Fibroblast of mammary gland (primary cell): Measurements from ENCODE around the gene SH3BP2.
"Not testable (repeated sequence)": the region's sequence is repeated elsewhere in the genome, so short reads cannot be mapped to it uniquely, and the experiment has no call there.

ENCODE experiments used
- DNase-seq: peaks from one replicate; pipeline ENCODE4 v3.0.0-alpha.2; 2010; ENCODE audit warnings: low read depth
- H3K4me3 ChIP-seq: 2 replicates; pipeline ENCODE4 v1.5.1; 2011; ENCODE audit warnings: low read depth, mild to moderate bottlenecking, low read length, moderate library complexity; ENCODE audit not compliant: control insufficient read depth
- TF ChIP-seq, protein P1 (sequence below): conservative IDR thresholded peaks from 2 replicates; pipeline ENCODE4 v1.5.1; 2011; ENCODE audit warnings: low read depth, low read length, inconsistent platforms; ENCODE audit not compliant: control insufficient read depth, insufficient read depth

SH3BP2 gene

DNA sequence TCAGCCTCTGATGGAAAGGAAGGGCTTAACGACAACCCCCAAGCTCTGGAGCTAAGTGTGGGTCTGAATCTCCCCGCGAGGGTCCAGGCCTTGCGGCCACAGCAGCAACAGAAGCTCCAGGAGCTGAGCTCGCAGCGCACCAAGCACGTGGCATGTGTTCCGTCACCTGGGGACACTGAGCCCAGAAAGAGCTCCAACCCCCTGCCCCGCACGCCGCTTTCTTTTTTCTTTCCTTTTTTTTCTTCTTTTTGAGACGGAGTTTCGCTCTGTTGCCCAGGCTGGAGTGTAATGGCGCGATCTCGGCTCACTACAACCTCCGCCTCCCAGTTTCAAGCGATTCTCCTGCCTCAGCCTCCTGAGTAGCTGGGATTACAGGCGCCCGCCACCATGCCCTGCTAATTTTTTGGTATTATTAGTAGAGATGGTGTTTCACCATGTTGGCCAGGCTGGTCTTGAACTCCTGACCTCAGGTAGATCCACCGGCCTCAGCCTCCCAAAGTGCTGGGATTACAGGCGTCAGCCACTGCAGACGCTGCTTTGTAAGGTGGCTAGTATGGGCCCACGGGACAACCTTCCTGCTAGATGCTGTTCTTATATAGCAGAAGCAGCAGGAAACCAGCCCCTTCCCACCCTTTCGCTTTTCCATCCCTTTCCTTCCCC, 36.1 kb upstream of the SH3BP2 start:
- TF ChIP-seq, protein P1, sequence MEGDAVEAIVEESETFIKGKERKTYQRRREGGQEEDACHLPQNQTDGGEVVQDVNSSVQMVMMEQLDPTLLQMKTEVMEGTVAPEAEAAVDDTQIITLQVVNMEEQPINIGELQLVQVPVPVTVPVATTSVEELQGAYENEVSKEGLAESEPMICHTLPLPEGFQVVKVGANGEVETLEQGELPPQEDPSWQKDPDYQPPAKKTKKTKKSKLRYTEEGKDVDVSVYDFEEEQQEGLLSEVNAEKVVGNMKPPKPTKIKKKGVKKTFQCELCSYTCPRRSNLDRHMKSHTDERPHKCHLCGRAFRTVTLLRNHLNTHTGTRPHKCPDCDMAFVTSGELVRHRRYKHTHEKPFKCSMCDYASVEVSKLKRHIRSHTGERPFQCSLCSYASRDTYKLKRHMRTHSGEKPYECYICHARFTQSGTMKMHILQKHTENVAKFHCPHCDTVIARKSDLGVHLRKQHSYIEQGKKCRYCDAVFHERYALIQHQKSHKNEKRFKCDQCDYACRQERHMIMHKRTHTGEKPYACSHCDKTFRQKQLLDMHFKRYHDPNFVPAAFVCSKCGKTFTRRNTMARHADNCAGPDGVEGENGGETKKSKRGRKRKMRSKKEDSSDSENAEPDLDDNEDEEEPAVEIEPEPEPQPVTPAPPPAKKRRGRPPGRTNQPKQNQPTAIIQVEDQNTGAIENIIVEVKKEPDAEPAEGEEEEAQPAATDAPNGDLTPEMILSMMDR = no peak
- peak overlapping the region; percentile 14 for H3K4me3 ChIP-seq
- no peak for DNase-seq

DNA sequence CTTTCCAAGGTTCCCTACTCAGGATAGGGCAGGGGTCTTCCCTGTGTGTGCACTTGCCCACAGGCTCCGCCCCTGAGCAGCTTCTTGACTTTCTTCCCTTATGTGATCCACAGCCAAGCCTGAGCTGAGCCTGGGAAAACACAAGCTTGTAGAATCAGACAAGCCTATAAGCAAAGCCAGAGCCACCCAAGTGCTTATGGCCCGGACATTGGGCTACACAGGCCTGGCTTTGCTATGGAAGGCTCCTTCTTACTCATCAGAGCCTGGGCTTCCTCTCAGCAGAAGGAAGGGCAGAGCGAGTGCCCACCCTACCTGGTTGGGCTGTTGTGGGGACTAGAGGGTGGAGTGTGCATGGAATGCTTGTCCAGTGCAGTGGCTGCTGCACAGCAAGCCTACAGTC, 35.5 kb upstream of the SH3BP2 start:
- TF ChIP-seq, protein P1 = no peak
- no peak overlapping the region for H3K4me3 ChIP-seq
- no peak for DNase-seq

DNA sequence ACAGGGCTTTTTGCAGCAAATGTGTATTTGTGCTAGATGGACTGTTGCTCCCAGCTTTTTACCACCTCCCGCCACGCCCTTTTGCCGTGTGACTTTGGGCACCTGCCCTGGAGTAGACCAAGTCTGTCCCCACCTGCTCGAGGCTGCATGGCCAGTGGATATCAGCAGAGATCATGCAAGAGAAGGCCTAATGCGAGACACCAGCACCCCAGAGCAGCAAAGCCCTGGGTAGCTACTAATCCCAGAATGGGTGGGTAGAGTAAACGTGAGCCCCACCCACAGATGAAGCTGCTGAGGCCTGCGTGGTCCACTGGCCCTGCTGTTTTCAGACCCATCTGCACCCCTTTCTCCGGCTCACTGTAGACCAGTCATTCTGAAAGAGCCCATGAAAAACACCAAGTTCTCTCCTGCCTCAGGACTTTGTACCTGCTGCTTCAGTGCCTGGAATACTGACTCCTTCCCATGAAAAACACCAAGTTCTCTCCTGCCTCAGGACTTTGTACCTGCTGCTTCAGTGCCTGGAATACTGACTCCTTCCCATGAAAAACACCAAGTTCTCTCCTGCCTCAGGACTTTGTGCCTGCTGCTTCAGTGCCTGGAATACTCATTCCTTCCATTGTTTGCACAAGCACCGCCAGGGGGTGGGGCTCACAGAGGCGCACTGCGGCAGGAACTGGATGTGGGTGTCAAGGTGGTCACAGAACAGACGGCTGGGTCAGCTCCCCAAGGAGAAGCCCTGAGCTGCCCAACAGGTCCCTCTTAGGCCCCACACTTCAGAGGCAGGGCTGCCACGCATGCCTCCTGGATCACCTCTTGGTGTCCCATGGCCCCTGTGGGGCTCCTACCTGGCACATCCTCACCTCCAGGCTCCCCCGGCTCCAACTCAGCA, 31.6 kb upstream of the SH3BP2 start:
- TF ChIP-seq, protein P1 = no peak
- DNase-seq = no peak
- H3K4me3 ChIP-seq = no peak overlapping the region

DNA sequence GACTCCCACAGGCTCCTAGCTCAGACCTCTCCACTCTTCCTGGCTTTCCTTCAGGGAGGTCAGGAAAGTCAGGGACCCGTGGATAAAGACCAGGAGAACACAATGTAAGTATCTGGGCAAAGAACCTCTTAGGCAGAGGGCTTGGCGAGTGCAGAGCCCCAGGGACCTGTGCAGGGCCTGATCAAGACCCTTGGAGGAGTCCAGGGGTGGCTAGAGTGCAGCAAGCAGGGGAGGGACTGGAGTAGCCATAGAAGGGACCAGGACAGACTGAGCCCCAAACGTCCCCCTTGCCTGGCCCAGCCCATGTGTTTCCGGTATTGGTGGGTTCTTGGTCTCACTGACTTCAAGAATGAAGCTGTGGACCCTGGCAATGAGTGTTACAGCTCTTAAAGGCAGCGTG, 30.8 kb upstream of the SH3BP2 start:
- TF ChIP-seq, protein P1 = no peak
- no peak for DNase-seq

DNA sequence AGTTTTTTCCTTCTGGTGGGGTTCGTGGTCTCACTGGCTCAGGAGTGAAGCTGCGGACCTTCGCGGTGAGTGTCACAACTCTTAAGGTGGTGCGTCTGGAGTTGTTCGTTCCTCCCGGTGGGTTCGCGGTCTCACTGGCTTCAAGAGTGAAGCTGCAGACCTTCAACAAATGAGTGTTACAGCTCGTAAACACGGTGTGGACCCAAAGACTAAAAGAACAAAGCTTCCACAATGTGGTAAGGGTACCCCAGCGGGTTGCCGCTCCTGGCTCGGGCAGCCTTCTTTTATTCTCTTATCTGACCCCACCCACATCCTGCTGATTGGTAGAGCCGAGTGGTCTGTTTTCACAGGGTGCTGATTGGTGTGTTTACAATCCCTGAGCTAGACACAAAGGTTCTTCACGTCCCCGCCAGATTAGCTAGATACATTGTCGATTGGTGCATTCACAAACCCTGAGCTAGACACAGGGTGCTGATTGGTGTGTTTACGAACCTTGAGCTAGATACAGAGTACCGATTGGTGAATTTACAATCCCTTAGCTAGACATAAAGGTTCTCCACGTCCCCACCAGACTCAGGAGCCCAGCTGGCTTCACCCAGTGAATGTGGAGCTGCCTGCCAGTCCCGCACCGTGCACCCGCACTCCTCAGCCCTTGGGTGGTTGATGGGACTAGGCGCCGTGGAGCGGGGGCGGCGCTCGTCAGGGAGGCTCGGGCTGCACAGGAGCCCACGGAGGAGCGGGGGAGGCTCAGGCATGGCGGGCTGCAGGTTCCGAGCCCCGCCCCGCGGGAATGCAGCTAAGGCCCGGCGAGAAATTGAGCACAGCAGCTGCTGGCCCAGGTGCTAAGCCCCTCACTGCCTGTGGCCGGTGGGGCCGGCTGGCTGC, 30.2 kb upstream of the SH3BP2 start:
- not testable (repeated sequence) for DNase-seq, H3K4me3 ChIP-seq

More for the DNA sequence above, 30.8 kb upstream of the SH3BP2 start:
- H3K4me3 ChIP-seq = no peak overlapping the region

DNA sequence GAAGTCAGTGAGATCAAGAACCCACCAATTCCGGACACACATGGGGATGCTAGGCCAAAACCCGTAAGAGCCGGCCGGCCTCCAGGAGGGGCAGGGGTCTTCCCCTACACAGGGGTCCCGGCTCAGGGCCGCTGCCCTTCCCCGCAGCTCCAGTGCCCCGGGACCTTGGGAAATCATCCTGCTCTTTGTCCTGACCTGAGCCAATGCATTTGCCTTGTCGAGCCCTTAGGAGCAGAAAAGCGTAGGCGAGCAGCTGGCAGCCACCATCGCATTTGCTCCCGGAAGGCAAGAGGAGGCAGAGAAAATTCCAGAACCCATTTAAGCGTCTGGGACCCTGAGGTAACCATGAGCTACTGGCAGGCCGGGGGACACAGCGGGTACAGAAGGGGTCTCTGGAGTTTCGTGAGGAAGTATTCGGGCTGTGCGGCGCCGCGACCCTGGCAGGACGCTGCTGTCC, 29.3 kb upstream of the SH3BP2 start:
- DNase-seq = peak; percentile 47
- H3K4me3 ChIP-seq = peak overlapping the region; percentile 48
- TF ChIP-seq, protein P1 = no peak
